Femur (tissue), 1 donor: ENCODE data around the gene HOXC10.
A peak's percentile ranks its signal among the peaks of the same experiment; 100 is the strongest.

ENCODE experiments used
- DNase-seq: peaks from one replicate; pipeline ENCODE4 v3.0.0-alpha.2; 2017

HOXC10 gene

GRCh38 chr12:54017027-54017788 lies 32.3 kb downstream of the HOXC10 start:
- DNase-seq: peak; percentile 72

GRCh38 chr12:54017878-54018467 lies 33.0 kb downstream of the HOXC10 start:
- DNase-seq: peak; percentile 95

DNA sequence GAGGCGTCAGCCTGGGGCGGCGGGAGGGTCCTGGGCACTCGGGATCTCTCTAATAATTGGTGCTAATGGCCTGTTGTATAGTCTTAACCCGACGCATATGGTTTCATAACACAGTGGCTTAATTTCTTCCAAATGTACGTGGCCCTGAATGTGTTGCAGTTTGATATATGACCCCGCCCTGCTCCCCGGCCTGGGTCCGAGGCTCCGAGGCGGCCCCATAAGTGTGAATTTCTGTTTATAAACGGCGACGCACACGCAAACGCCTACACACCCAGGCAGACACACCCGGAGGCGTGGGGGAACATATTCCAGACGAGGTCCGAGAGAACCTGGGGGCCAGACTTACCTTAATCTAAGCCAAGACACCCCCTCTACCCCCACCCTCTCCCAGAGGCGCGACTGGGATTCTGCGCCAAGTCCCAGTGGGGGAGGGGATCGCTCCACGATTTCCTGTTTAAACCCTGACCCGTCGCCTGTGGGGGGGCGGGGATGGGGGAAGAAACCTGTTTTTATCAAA lies 33.6 kb downstream of the HOXC10 start:
- peak; percentile 70 for DNase-seq

- peak; percentile 55 for DNase-seq
Observed at GRCh38 chr12:54019091-54019811, 34.3 kb downstream of the HOXC10 start.

- DNase-seq: peak; percentile 60
Observed at GRCh38 chr12:54019924-54020590, 35.1 kb downstream of the HOXC10 start.

DNA sequence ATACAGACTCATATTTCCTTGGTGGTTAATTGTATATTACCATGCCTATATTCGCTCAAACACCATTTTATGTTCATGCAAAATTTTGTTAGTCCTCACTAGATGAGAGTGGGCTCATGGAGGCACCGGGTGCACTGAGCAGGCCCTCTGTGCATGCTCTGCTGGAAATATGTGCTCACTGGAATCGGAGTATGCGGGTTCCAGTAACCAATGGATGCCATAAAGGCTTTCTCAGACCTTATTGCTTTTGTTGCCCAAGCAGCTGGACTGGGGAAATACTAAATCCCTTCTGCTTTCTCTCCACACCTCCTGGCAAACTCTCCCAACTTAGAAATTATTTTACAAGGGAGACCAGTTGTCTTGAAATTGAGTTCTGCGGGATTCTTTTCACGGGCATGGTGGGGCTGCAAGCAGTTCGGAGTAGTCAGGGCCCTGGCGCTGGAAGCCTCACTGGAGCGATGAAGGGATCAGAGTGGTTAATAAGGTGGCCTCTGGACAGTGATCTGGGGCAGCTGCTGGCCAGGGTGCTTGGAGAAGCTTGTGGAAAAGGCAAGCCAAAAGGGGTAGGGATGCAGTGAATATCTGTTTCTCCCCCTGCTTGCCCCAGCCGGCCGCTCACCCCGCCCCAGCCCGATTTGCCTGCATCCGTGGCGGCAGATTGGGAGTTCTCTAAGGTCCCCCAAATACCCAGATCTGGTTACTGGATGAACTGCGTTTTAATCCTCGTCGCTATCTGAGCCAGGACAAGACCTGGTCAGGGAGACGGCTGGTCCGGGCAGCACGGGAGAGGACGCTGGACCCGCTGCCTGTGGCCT lies 35.9 kb downstream of the HOXC10 start:
- no peak for DNase-seq

DNA sequence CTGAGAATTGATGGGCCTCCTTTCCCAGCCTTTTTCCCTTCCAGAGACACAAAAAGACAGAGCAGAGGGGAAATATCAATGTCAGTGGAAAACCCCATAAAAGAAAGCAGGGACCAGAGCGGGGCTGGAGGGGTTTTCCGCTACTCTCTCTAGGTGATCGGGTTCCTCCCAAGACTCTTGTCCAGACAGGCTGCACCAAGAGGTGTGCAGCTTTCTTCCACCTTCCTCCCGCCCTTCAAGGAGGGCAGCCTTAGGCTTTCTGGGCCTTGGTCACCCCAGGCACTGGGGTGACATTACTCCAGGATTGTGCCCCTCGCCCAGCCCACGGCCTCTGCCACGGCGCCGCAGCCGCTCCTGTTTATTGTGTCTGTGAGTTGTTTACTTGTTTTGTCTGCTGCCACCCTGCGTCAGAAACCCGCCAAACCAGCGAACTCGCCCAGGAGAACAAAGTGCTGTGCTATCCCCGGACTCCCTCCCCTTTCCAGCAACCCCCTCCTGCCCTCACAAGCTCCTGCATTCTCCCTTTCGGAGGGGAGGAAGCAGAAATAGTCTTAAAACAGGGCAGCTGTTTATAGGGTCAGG lies 36.6 kb downstream of the HOXC10 start:
- no peak for DNase-seq

DNA sequence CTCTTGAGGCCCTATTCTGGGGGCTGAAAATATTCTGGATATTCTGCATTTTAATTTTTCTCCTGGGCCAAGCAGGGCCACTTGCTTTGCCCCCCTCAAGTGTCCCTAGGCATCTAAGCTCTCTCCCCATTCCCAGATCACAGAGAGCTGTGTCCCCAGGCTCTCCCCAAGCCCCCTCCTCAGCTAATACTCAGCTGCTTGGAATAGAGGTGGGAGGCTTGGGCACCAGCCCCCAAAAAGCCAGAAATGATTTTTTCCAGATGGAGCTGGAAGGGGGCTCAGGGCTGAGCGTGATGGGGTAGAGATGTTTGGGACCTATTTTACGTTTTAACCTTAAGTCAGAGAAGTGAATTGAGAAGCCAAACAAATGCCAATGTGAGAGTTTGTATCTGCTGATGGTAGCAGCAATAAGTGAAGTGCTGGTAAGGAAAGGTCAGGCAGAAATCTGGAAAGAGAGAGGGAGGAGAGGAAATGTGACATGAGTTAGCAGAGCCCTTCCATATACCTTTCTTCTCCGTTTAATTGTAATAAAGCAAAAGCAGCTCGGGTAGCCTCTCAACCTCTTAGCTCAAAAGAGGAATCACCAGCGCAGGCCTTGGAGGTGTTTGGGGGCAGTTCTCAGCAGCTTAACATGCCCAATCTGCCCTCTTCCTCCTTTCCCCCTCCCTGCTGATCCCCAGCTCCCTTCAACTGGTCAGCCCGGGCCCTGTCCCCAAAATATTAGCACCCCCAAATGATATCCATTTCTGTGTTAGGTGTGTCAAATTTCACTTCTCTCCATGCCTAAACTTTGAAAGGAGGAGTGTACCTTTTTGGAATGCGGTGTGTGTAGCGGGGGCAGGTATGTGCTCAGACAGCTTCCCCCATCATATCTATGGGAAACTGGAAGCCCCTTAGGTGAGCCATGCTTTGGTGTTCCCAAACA lies 38.3 kb downstream of the HOXC10 start:
- no peak for DNase-seq

- peak; percentile 24 for DNase-seq
Observed at GRCh38 chr12:54024127-54024526, 39.2 kb downstream of the HOXC10 start.

DNA sequence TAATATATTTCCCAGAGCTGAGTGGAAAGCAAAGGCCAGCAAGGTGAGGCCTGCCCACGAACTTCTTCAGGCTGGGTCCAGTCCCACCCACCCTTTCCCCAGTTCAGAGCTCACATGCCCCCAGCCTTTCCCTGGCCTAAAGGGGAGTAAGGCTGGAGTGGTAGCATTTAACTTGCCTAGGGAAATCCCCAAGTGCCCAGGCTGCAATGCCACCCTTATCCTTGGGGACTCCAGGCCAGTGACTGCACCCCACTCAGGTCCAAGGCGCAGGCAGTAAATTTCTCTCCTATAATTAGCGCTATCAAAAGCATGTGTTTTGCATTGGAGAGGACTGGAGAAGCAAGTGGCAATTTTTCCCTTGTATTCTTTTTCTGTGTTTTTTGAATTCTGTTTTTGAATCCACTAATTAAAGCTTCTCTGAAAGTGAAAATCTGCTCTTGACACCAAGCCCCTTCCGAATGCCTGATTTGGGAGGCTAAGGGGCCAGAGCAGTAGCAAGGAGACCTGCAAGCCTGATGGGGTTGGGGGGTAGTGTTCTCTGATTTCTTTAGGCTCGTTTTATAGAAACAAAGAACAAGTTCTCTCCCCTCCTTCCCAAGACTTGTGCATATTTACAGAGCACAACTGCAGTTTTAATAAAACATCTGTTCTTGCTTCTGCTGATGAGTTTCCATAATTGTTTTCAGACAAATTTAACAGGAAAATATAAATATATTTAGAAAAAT lies 39.8 kb downstream of the HOXC10 start:
- DNase-seq: peak; percentile 20

GRCh38 chr12:54025499-54026405 lies 40.8 kb downstream of the HOXC10 start:
- DNase-seq: peak; percentile 23

GRCh38 chr12:54026640-54027441 lies 41.9 kb downstream of the HOXC10 start:
- no peak for DNase-seq

DNA sequence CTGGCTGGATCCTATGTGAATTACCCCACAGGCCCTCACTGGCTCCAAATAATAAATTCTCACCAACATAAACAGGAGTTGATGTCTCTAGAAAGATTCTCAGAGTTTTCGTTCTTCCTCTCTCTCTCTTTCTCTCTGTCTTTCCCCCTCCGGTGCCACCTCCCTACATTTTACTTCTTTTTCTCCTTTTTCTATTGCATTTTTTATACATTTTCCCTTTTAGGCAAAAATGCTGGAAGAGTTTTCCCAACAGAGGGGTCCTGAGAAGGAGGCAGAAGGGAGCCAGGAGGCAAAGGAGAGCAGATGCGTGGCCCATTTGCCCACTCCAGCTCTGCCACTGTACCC lies 42.5 kb downstream of the HOXC10 start:
- DNase-seq: no peak

- peak; percentile 64 for DNase-seq
Observed at GRCh38 chr12:54028314-54029201, 43.6 kb downstream of the HOXC10 start, which contains the start of gene HOXC6. HOXC6 (plus strand) TSS chr12:54028440; CDS start chr12:54028522, 82 bp downstream.

- peak; percentile 25 for DNase-seq
Observed at GRCh38 chr12:54029529-54030441, 44.8 kb downstream of the HOXC10 start.

- DNase-seq: no peak
Observed at GRCh38 chr12:54030442-54030801, 45.5 kb downstream of the HOXC10 start.
